Measurements from ENCODE around the gene CCDC178.
"Not testable (repeated sequence)": the region's sequence is repeated elsewhere in the genome, so short reads cannot be mapped to it uniquely, and the experiment has no call there.

CCDC178 gene

GRCh38 chr18:33355756-33356155, 84.8 kb downstream of the CCDC178 start:
- no peak for DNase-seq

GRCh38 chr18:33355263-33355662, 85.3 kb downstream of the CCDC178 start:
- no peak for DNase-seq

- DNase-seq = no peak
Measured at GRCh38 chr18:33350256-33350655, 90.3 kb downstream of the CCDC178 start.

DNA sequence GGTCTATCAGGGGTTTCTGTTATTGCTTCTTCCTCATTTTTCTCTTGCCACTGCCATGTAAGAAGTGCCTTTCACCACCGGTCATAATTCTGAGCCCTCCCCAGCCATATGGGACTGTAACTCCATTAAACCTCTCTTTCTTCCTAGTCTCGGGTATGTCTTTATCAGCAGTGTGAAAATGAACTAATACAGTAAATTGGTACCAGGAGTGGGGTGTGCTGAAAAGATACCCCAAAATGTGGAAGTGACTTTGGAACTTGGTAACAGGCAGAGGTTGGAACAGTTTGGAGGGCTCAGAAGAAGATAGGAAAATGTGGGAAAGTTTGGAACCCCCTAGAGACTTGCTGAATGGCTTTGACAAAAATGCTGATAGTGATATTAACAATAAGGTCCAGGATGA, 100.8 kb downstream of the CCDC178 start:
- not testable (repeated sequence) for DNase-seq

GRCh38 chr18:33334781-33335180, 105.7 kb downstream of the CCDC178 start:
- no peak for DNase-seq

DNA sequence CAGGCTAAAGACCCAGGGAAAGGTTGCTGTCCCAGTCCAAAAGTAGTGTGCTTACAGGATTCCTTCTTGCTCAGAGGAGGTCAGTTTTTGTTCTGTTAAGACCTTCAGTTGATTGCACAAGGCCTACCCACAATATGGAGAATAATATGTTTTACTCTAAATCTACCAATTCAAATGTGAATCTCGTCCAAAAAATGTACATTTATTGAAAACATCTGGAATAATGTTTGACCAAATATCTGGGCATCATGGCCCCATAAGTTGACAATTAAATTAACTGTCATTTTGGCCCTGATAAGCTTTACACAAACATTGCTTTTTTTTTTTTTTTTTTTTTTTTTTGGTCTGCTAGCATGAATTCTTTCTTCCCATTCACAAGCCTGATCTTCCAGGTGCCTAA, 109.8 kb downstream of the CCDC178 start:
- DNase-seq = no peak

- DNase-seq = no peak
Measured at GRCh38 chr18:33326975-33327374, 113.5 kb downstream of the CCDC178 start.

- no peak for DNase-seq
Measured at GRCh38 chr18:33317640-33318039, 122.9 kb downstream of the CCDC178 start.

DNA sequence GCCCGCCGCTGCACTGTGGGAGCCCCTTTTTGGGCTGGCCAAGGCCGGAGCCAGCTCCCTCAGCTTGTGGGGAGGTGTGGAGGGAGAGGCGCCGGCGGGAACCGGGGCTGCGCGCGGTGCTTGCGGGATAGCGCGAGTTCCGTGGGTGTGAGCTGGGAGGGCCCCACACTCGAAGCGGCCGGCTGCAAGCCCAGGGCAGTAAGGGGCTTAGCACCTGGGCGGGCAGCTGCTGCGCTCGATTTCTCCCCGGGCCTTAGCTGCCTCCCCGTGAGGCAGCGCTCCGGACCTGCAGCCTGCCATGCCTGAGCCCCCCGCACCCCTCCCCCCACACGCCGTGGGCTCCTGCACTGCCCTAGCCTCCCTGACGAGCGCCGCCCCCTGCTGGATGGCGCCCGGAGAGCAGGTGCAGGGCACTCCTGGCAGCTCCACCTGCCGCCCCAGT, 124.4 kb downstream of the CCDC178 start:
- no peak for DNase-seq

DNA sequence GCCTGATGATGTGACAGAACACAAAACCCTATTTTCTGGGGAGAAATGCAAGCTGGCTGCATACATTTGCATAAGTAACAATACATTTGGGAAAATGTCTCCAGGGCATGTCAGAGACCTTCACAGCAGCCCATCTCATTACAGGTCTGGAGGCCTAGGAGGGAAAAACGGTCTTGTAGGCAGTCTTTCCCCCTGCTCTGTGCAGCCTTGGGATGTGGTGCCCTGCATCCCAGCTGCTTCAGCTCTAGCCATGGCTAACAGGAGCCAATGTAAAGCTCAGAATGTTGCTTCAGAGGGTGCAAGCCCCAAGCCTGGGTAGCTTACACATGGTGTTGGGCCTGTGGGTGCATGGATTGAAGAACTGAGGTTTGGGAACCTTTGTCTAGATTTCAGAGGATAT, 133.0 kb downstream of the CCDC178 start:
- DNase-seq = no peak

DNA sequence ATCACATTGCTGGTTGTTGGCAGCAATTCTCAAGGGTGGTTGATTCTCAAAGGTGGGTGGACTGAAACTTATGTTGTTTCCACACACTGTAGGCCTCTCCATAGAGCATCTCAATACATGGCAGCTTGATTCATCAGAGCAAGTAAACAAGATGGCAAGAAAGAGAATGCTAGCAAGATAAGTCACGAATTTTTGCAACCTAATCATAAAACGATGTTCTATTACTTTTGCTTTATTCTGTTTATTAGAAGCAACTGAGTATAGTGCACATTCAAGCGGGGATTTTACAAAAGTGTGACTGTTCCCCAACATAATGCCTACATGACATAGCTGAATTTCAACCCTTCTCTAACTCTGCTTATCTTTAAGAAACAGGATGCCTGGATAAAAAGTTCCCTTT, 136.2 kb downstream of the CCDC178 start:
- DNase-seq = no peak

DNA sequence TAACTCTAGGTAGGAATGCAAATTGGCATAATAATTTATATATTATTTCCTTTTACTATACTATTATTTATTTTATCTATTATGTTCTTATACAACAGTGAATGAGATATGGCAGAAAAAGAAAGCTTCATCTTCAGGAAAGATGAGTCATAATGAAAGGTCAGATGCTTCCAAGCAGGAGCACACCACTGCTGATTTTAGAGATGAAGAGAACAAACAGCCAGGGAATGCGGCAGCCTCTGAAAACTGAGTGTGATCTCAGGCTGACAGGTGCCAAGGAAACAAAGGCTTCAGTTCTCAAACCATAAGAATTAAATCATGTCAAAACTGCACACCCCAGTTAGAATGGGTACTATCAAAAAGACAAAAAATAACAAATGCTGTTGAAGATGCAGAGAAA, 149.0 kb downstream of the CCDC178 start:
- no peak for DNase-seq

GRCh38 chr18:33288082-33288716, 152.3 kb downstream of the CCDC178 start:
- no peak for DNase-seq

DNA sequence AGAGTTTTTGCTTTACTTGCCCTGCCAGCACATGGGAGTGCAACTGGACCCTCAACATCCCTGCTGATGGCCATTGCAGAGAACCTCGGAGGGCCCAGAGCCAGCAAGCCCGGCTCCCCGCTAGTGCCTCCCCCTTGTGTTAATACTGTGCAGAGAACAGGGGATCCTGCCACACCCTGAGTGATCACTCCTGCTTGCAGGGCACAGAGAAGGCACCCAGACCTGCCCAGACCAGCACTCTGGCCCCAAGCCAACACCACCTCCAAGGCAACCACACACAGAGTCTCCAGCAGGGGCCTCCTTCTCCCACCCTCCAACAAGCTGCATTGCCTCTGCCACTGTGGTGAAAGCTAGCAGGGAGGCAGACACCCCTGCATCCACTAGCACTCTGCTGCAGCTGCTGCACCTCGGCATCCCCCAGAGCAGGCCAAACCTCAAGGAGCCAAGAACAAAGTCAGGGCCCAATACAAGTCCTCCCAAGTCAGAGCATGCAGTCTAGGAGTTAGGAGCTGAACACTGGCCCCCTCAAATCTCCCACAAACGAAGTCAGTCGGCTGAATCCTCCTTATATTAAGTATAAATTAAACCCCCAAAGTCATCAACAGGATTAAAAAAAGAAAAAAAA, 157.7 kb downstream of the CCDC178 start:
- no peak for DNase-seq

- DNase-seq = no peak
Measured at GRCh38 chr18:33282142-33282541, 158.4 kb downstream of the CCDC178 start.

DNA sequence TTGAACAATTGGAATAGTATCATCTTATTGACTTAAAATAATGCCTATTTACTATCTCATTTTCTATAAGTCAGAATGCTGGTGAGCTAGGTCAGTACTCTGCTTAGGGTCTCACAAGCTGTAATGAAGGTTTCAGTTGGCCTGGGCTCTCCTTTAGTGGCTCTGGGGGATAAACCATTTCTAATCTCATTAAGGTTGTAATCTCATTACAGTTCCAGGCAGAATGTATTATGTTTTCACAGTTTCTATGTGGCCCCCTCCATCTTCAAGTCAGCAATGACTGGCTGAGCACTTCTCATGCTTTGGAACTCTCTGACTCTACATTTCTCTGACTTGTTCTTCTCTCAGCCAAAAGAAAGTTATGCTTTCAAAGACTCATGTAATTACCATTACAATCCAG, 163.1 kb downstream of the CCDC178 start:
- DNase-seq = no peak

DNA sequence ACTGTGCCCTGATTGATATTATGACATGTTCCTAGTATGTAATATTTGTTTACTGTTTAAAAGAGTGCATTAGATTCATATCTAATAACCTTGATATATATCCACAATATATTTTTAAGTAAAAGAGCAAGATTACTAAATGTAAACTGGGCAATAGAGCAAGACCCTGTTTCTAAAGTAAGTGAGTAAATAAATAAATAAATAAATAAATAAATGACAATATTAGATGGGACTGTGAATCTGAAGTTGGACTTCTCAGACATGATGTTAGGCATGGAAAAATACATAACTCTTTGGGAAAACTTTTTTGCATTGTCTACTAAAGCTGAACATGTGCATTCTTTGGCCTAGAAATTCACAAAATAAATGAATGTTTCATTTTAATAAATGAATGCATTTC, 164.7 kb downstream of the CCDC178 start:
- no peak for DNase-seq

- no peak for DNase-seq
Measured at GRCh38 chr18:33270297-33270696, 170.2 kb downstream of the CCDC178 start.

GRCh38 chr18:33269223-33269622, 171.3 kb downstream of the CCDC178 start:
- no peak for DNase-seq

- no peak for DNase-seq
Measured at GRCh38 chr18:33264566-33264965, 176.0 kb downstream of the CCDC178 start.

- no peak for DNase-seq
Measured at GRCh38 chr18:33239298-33239697, 201.2 kb downstream of the CCDC178 start.

GRCh38 chr18:33232318-33232626, 208.2 kb downstream of the CCDC178 start:
- DNase-seq = no peak

DNA sequence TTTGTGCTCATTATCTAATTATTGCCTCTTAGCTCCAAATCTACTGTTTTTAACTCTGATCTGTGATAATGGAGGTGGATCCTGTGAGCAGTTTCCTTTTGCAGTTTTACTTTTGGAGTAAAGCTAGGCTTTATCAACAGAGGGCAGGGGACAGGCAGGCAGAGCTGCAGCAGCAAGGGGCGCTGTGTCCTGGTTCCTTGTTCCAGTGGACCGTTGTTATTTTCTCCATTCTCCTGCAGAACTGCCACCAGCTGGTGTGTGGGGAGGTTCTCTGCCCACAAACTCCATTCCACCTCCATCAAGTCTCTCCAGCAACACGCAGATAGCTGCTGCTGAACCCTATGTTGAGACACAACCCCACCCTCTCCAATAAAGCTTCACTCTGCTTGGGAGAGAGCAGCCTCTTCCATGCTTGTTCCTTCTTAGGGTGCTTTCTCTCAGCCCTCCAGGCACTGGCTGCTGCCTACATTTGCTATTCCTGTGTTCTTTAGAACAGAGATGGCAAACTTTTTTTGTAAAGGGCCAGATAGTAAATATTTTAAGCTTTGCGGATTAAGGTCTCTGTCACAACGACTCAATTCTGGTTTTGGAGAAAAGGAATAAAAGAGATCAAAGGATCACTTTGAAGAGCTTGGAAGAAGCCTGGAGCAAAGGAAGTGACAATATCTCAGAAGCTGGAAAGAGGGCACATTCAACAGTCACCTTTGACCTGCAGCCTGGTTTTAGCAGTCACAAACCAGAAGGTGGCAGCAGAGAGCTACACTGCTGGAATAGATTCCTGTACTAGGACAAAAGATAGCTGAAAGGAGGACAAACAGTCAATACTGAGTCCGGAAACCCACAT, 208.8 kb downstream of the CCDC178 start:
- no peak for DNase-seq

DNA sequence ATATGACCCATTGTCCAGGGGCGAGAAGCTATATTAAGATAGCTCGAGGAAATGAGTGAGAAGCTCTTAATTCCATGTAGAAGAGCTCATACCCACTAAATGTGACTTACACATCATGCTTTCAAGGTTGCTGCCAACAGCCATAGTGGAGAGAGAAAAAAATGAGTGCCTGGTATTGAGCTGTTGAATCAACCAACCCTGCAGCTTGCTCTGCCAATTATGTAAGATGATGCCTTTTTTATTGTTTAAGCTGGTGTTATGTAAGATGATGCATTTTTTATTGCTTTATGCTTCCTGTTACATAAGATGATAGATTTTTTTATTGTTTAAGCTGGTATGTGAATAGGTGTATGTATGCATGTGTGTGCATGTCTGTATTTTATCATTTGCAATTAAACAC, 228.2 kb downstream of the CCDC178 start:
- no peak for DNase-seq

Data from central memory CD4-positive, alpha-beta T cell (primary cell).